K562 (cell line): ENCODE measurements around the gene ATXN2L. TPM values are rescaled to one million over a fixed set of nuclear protein-coding genes. Genes with fewer than 3 reads are reported as not detected.
A peak's percentile ranks its signal among the peaks of the same experiment; 100 is the strongest.

Experiments
- CCAR2 ChIP-seq: fragments of 200-400 bp; formaldehyde crosslinking; IDR thresholded peaks from 2 replicates; pipeline ENCODE4 v1.6.1; 2017; ENCODE audit warnings: mild to moderate bottlenecking, low read depth, low read length
- CHD1 ChIP-seq: fragments of 200-600 bp; sonication (generic); IDR thresholded peaks from one replicate; pipeline ENCODE4 v1.6.1; 2012; ENCODE audit warnings: mild to moderate bottlenecking, moderate library complexity, low read length, inconsistent platforms
- COPS2 ChIP-seq: fragments of 450-650 bp; conservative IDR thresholded peaks from 2 replicates; pipeline ENCODE4 v1.6.1; 2016; ENCODE audit warnings: mild to moderate bottlenecking, moderate library complexity
- CREB5 ChIP-seq: fragments of 250-450 bp; sonication (Bioruptor Pico); IDR thresholded peaks from 2 replicates; pipeline ENCODE4 v1.5.0; 2020; ENCODE audit warnings: mild to moderate bottlenecking
- ELF1 ChIP-seq: fragments of 200-800 bp; sonication (Bioruptor generic); IDR thresholded peaks from 2 replicates; pipeline ENCODE4 v1.6.1; 2016; ENCODE audit warnings: missing genetic modification characterization, missing compliant biosample characterization
- EZH2 ChIP-seq: IDR thresholded peaks from 2 replicates; pipeline ENCODE4 v1.6.1; 2012; ENCODE audit warnings: low read depth, mild to moderate bottlenecking, inconsistent platforms, low read length, borderline replicate concordance
- ILF3 ChIP-seq: fragments of 450-650 bp; IDR thresholded peaks from 2 replicates; pipeline ENCODE4 v1.6.1; 2018; ENCODE audit warnings: antibody characterized with exemption, mild to moderate bottlenecking, moderate library complexity, borderline replicate concordance
- MAX ChIP-seq: sonication (generic); formaldehyde crosslinking; IDR thresholded peaks from 2 replicates; pipeline ENCODE4 v1.9.0; 2022; ENCODE audit warnings: mild to moderate bottlenecking, missing genetic modification reagents
- MXI1 ChIP-seq: IDR thresholded peaks from 2 replicates; pipeline ENCODE4 v1.6.1; 2011; ENCODE audit warnings: low read depth, mild to moderate bottlenecking, improper control_type of control experiment, low read length
- NELFE ChIP-seq: IDR thresholded peaks from 2 replicates; pipeline ENCODE4 v1.6.1; 2011; ENCODE audit warnings: mild to moderate bottlenecking; ENCODE audit not compliant: insufficient read depth, insufficient read length
- NFATC3 ChIP-seq: fragments of 450-650 bp; IDR thresholded peaks from 2 replicates; pipeline ENCODE4 v1.6.1; 2017; ENCODE audit warnings: mild to moderate bottlenecking
- NUFIP1 ChIP-seq: fragments of 450-650 bp; IDR thresholded peaks from 2 replicates; pipeline ENCODE4 v1.6.1; 2018; ENCODE audit not compliant: partially characterized antibody
- POLR2A ChIP-seq: fragments of 450-650 bp; conservative IDR thresholded peaks from 2 replicates; pipeline ENCODE4 v1.6.1; 2016
- PRDM10 ChIP-seq: fragments of 450-650 bp; IDR thresholded peaks from 2 replicates; pipeline ENCODE4 v1.6.1; 2018; ENCODE audit not compliant: partially characterized antibody
- TCF15 ChIP-seq: fragments of 250-450 bp; sonication (Bioruptor Pico); IDR thresholded peaks from 2 replicates; pipeline ENCODE4 v1.8.0; 2022; ENCODE audit warnings: moderate library complexity, mild to moderate bottlenecking, inconsistent platforms
- ZBTB33 ChIP-seq: sonication (generic); formaldehyde crosslinking; IDR thresholded peaks from 2 replicates; pipeline ENCODE4 v1.8.1; 2023; ENCODE audit warnings: mild to moderate bottlenecking, missing genetic modification reagents
- ZNF239 ChIP-seq: fragments of 250-450 bp; sonication (Bioruptor Pico); IDR thresholded peaks from 2 replicates; pipeline ENCODE4 v1.4.0; 2020; ENCODE audit warnings: mild to moderate bottlenecking
- ZNF3 ChIP-seq: fragments of 250-450 bp; sonication (Bioruptor Pico); IDR thresholded peaks from 2 replicates; pipeline ENCODE4 v1.5.0; 2021; ENCODE audit warnings: mild to moderate bottlenecking, moderate library complexity
- ZNF316 ChIP-seq: fragments of 450-650 bp; IDR thresholded peaks from 2 replicates; pipeline ENCODE4 v1.6.1; 2016
- ZNF41 ChIP-seq: fragments of 250-450 bp; sonication (Bioruptor Pico); conservative IDR thresholded peaks from 2 replicates; pipeline ENCODE4 v1.4.0; 2020; ENCODE audit warnings: mild to moderate bottlenecking
- ZNF668 ChIP-seq: fragments of 250-450 bp; sonication (Bioruptor Pico); IDR thresholded peaks from 2 replicates; pipeline ENCODE4 v1.8.0; 2022; ENCODE audit warnings: mild to moderate bottlenecking, inconsistent platforms
- ZNF79 ChIP-seq: fragments of 250-450 bp; sonication (Bioruptor Pico); IDR thresholded peaks from 2 replicates; pipeline ENCODE4 v1.4.0; 2020; ENCODE audit warnings: low read depth, mild to moderate bottlenecking, moderate library complexity
- polyA plus RNA-seq, 8 experiments: library from polyadenylated mRNA; depleted of rRNA in 4 of 8; stranded (reverse) in 5 of 8; unstranded in 3 of 8; fragments of >200 nt; fragmentation: Nextera tagmentation in 2 of 8; fragmentation: Illumina TruSeq in 1 of 8; extraction: Ambion mirVana in 2 of 8; extraction: Trizol in 1 of 8; gene quantifications; 2 replicates each; pipeline versions ENCODE4 v1.2.1 to v1.2.3, GENCODE V29; 2011 to 2014; ENCODE audit warnings: inconsistent platforms in 1 of 8, missing spikeins in 1 of 8
- total RNA-seq, 7 experiments: library from RNA; depleted of rRNA in 6 of 7; stranded (reverse); fragments of >200 nt in 6 of 7; fragmentation: Illumina TruSeq in 2 of 7; extraction: Trizol in 2 of 7; gene quantifications; 2 replicates each; pipeline versions ENCODE4 v1.2.1 to v1.2.3, GENCODE V29; 2011 to 2021; ENCODE audit warnings: low replicate concordance in 1 of 7

Gene ATXN2L
- total and polyA plus RNA-seq, 9 of the 15 experiments (the other 6 are each of a cell fraction or from before 2014, with no cell fraction given), result 3.8 to 280 (median 37.2) TPM

- no peak for TF ChIP-seq PRDM10
- no peak for TF ChIP-seq CCAR2
- no peak for TF ChIP-seq NFATC3
- TF ChIP-seq ZNF239 (CRISPR knock-in tag), result no peak; the same call in 1 of the 2 replicates
- no peak for TF ChIP-seq ZNF668 (CRISPR knock-in tag)
- TF ChIP-seq ILF3, result no peak
- peak; percentile 88 for TF ChIP-seq POLR2A
- no peak; the same call in 1 of the 2 replicates for TF ChIP-seq ZBTB33 (CRISPR knock-in tag)
- peak; percentile 75 for TF ChIP-seq ELF1 (tag)
- TF ChIP-seq ZNF3 (CRISPR knock-in tag), result 0 out of 2 replicates have a peak, but pooled peaks have one; percentile 18
- no peak for TF ChIP-seq NUFIP1
- TF ChIP-seq NELFE, result no peak
- no peak for TF ChIP-seq CREB5 (CRISPR knock-in tag)
- no peak for TF ChIP-seq ZNF79 (CRISPR knock-in tag)
- no peak for TF ChIP-seq COPS2
- TF ChIP-seq ZNF41, result no peak
- no peak for TF ChIP-seq EZH2
- TF ChIP-seq MXI1, result peak; percentile 42; the same call in 1 of the 2 replicates
- TF ChIP-seq ZNF316, result no peak
- no peak for TF ChIP-seq TCF15 (CRISPR knock-in tag)
- peak; percentile 53 for TF ChIP-seq MAX (CRISPR knock-in tag)
- TF ChIP-seq CHD1, result no peak
These were observed 23.5 kb downstream of the ATXN2L start, which contains the start of gene TUFM (continued) for GRCh38 chr16:28846080-28846932.
